Panc1 (cell line): ENCODE measurements around the gene FBXO36. TPM values are rescaled to one million over a fixed set of nuclear protein-coding genes. Genes with fewer than 3 reads are reported as not detected.

Experiments used
- ATAC-seq: fragments of 200-7000 bp; cut with Tn5 transposase; 2 replicates; pipeline ENCODE4 v1.9.1; 2020; ENCODE audit warnings: mild to moderate bottlenecking, moderate library complexity
- BruUV-seq: library from RNA; stranded (reverse); fragments of 400-500 nt; replicated peaks from 2 replicates; lab custom pipeline; 2021; lab: Mats Ljungman, UMichigan
- CTCF ChIA-PET: fragments of 300-600 bp; sonication (Branson Sonifier 250); formaldehyde crosslinking; loops from one replicate; lab custom pipeline; 2022; ENCODE audit warnings: antibody characterized with exemption; lab: Charles Lee
- POLR2A ChIA-PET: fragments of 300-600 bp; sonication (Branson Sonifier 250); formaldehyde crosslinking; loops from one replicate; lab custom pipeline; 2022; ENCODE audit warnings: antibody characterized with exemption; lab: Charles Lee
- DNase-seq: peaks from one replicate; pipeline ENCODE4 v3.0.0-alpha.2; 2010; ENCODE audit warnings: low read depth, low spot score
- H3K27ac ChIP-seq: 2 replicates; pipeline ENCODE4 v1.5.1; 2011; ENCODE audit warnings: mild to moderate bottlenecking, low read length, inconsistent platforms
- H3K27me3 ChIP-seq: fragments of 200-500 bp; sonication (Bioruptor generic); 2 replicates; pipeline ENCODE4 v1.6.0; 2014; ENCODE audit warnings: low read length, inconsistent platforms; ENCODE audit not compliant: control insufficient read depth, insufficient read depth
- H3K36me3 ChIP-seq: fragments of 200-500 bp; sonication (Bioruptor generic); 2 replicates; pipeline ENCODE4 v1.5.1; 2014; ENCODE audit warnings: inconsistent platforms, mild to moderate bottlenecking, low read length, moderate library complexity; ENCODE audit not compliant: control insufficient read depth, insufficient read depth
- H3K4me1 ChIP-seq: 2 replicates; pipeline ENCODE4 v1.5.1; 2011; ENCODE audit warnings: inconsistent platforms, mild to moderate bottlenecking, low read length, moderate library complexity; ENCODE audit not compliant: control insufficient read depth, insufficient read depth
- H3K4me3 ChIP-seq, 2 experiments: 2 replicates each; pipeline ENCODE4 v1.5.1; 2011 to 2012; ENCODE audit warnings: low read depth in 2 of 2, low read length in 2 of 2, mild to moderate bottlenecking in 2 of 2, inconsistent platforms in 1 of 2, moderate library complexity in 1 of 2
- H3K9me3 ChIP-seq: fragments of 200-500 bp; sonication (Bioruptor generic); 2 replicates; pipeline ENCODE4 v1.5.1; 2014; ENCODE audit warnings: low read depth, mild to moderate bottlenecking, inconsistent platforms, low read length, moderate library complexity; ENCODE audit not compliant: control insufficient read depth, insufficient read depth
- CTCF ChIP-seq: fragments of 450-650 bp; IDR thresholded peaks from 2 replicates; pipeline ENCODE4 v1.5.1; 2017; ENCODE audit warnings: mild to moderate bottlenecking
- POLR2AphosphoS5 ChIP-seq: IDR thresholded peaks from 2 replicates; pipeline ENCODE4 v1.6.1; 2012; ENCODE audit warnings: mild to moderate bottlenecking, low read depth, low read length, moderate library complexity
- SIN3A ChIP-seq: IDR thresholded peaks from 2 replicates; pipeline ENCODE4 v1.6.1; 2012; ENCODE audit warnings: low read depth, mild to moderate bottlenecking, low read length, moderate library complexity, borderline replicate concordance; ENCODE audit not compliant: insufficient read depth
- TCF7L2 ChIP-seq: IDR thresholded peaks from 2 replicates; pipeline ENCODE4 v1.6.1; 2011; ENCODE audit warnings: mild to moderate bottlenecking, low read depth, low read length, inconsistent platforms
- in situ Hi-C: cut with HindIII; loops from 2 replicates; pipeline ENCODE4 v1.10.0; 2016; ENCODE audit warnings: low sequenced_read_pairs, low pct_unique_long_range_greater_than_20kb
- intact Hi-C: fragments of 100-400 bp; cut with micrococcal nuclease; formaldehyde crosslinking; loops from one replicate; pipeline ENCODE4 v1.10.0; 2022; ENCODE audit not compliant: unreplicated experiment
- total RNA-seq: library from RNA; stranded (reverse); gene quantifications from one replicate; pipeline ENCODE4 v1.2.1, GENCODE V29; 2021; ENCODE audit not compliant: unreplicated experiment
- TF ChIP-seq, protein P1 (sequence below), 2 experiments: IDR thresholded peaks; 2 replicates each; pipeline ENCODE4 v1.6.1; 2011 to 2012; ENCODE audit warnings: low read depth in 2 of 2, control low read depth in 1 of 2, low read length in 1 of 2, mild to moderate bottlenecking in 1 of 2, moderate library complexity in 1 of 2; ENCODE audit not compliant: insufficient read depth in 1 of 2

The FBXO36 gene
- total RNA-seq, 1 experiment from 2014 or later, result 3.9 TPM

- intact Hi-C loops (no loop called here), in situ Hi-C loops (no loop called here)
- ChIA-PET CTCF (no interaction called here), POLR2A (interaction anchor here (0.6 kb wide), 1 partner anchor 87 kb away, joined by 4 read pairs; no protein-coding TSS in a partner anchor)
- Histone ChIP-seq H3K4me3 (no peak overlapping the region), H3K36me3 (no peaks in the 10 kb centered on the region), H3K27me3 (no peaks in the 10 kb centered on the region), H3K9me3 (no peaks in the 10 kb centered on the region), H3K4me1 (no peaks in the 10 kb centered on the region), H3K27ac (no peak overlapping the region)
- no peak for TF ChIP-seq POLR2AphosphoS5
- TF ChIP-seq TCF7L2, result no peak
- DNase-seq, result no peak
- ATAC-seq, result no peak
- no TSS peak for BruUV-seq
These were observed 90.1 kb downstream of the FBXO36 start for GRCh38 chr2:230012267-230012884.

DNA sequence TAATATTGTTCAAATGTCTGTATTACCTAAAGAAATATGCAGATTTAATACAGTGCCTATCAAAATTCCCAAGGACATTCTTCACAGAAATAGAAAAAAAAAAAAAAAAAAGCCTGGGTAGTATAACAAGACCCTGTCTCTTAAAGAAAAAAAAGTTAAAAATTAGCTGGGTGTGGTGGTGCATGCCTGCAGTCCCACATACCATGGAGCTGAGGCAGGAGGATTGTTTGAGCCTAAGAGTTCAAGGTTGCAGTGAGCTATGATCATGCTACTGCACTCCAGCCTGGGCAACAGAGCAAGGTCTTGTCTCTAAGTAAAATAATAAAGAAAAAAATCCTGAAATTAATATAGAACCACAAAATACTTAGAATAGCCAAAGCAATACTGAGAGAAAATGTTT lies 94.5 kb downstream of the FBXO36 start:
- POLR2A ChIA-PET, result no interaction called here
- Histone ChIP-seq H3K36me3 (no peaks in the 10 kb centered on the region), H3K27ac (no peak overlapping the region), H3K27me3 (no peaks in the 10 kb centered on the region), H3K4me1 (no peaks in the 10 kb centered on the region), H3K9me3 (no peaks in the 10 kb centered on the region), H3K4me3 (no peak overlapping the region)
- no TSS peak for BruUV-seq
- TF ChIP-seq TCF7L2, result no peak
- TF ChIP-seq CTCF, result no peak
- TF ChIP-seq, protein P1, sequence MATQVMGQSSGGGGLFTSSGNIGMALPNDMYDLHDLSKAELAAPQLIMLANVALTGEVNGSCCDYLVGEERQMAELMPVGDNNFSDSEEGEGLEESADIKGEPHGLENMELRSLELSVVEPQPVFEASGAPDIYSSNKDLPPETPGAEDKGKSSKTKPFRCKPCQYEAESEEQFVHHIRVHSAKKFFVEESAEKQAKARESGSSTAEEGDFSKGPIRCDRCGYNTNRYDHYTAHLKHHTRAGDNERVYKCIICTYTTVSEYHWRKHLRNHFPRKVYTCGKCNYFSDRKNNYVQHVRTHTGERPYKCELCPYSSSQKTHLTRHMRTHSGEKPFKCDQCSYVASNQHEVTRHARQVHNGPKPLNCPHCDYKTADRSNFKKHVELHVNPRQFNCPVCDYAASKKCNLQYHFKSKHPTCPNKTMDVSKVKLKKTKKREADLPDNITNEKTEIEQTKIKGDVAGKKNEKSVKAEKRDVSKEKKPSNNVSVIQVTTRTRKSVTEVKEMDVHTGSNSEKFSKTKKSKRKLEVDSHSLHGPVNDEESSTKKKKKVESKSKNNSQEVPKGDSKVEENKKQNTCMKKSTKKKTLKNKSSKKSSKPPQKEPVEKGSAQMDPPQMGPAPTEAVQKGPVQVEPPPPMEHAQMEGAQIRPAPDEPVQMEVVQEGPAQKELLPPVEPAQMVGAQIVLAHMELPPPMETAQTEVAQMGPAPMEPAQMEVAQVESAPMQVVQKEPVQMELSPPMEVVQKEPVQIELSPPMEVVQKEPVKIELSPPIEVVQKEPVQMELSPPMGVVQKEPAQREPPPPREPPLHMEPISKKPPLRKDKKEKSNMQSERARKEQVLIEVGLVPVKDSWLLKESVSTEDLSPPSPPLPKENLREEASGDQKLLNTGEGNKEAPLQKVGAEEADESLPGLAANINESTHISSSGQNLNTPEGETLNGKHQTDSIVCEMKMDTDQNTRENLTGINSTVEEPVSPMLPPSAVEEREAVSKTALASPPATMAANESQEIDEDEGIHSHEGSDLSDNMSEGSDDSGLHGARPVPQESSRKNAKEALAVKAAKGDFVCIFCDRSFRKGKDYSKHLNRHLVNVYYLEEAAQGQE (IDR thresholded peaks at IDR 0.05; ENCODE audit: insufficient read depth in 1 of 2, low read depth in 2 of 2, low read length in 1 of 2), result no peak
- TF ChIP-seq POLR2AphosphoS5, result no peak
- TF ChIP-seq SIN3A, result no peak
- intact Hi-C loops, result no loop called here
- no peak for ATAC-seq
- CTCF ChIA-PET, result no interaction called here
- in situ Hi-C loops, result no loop called here
- DNase-seq, result no peak

GRCh38 chr2:230018153-230018552 lies 95.8 kb downstream of the FBXO36 start:
- no peak for ATAC-seq
- H3K27me3 ChIP-seq, result no peaks in the 10 kb centered on the region
- no peaks in the 10 kb centered on the region for H3K36me3 ChIP-seq
- in situ Hi-C loops (no loop called here), intact Hi-C loops (no loop called here)
- no peak overlapping the region for H3K27ac ChIP-seq
- ChIA-PET POLR2A (no interaction called here), CTCF (no interaction called here)
- peak; percentile 22 for DNase-seq
- TF ChIP-seq POLR2AphosphoS5 (no peak), SIN3A (no peak), TCF7L2 (no peak), CTCF (no peak)
- TF ChIP-seq, protein P1 (IDR thresholded peaks at IDR 0.05; ENCODE audit: insufficient read depth in 1 of 2, low read depth in 2 of 2, low read length in 1 of 2), result no peak
- BruUV-seq, result no TSS peak
- H3K9me3 ChIP-seq, result no peaks in the 10 kb centered on the region
- H3K4me3 ChIP-seq, result no peak overlapping the region
- H3K4me1 ChIP-seq, result no peaks in the 10 kb centered on the region
